Left ventricle myocardium inferior (tissue), 1 donor: ENCODE results near the gene MCAT. TPM values are rescaled to one million over a fixed set of nuclear protein-coding genes. Genes with fewer than 3 reads are reported as not detected.

ENCODE experiments used
- DNase-seq: peaks from one replicate; pipeline ENCODE4 v3.0.0-alpha.2; 2020
- H3K27ac ChIP-seq: fragments of 200-600 bp; replicated peaks from 2 replicates; pipeline ENCODE4 v1.8.0; 2021
- H3K27me3 ChIP-seq: fragments of 200-600 bp; 2 replicates; pipeline ENCODE4 v1.8.0; 2021; ENCODE audit warnings: low read depth
- H3K36me3 ChIP-seq: fragments of 200-600 bp; 2 replicates; pipeline ENCODE4 v1.8.0; 2021
- H3K4me1 ChIP-seq: fragments of 200-600 bp; 2 replicates; pipeline ENCODE4 v1.8.0; 2021
- H3K4me3 ChIP-seq: fragments of 200-600 bp; 2 replicates; pipeline ENCODE4 v1.8.0; 2021; ENCODE audit warnings: mild to moderate bottlenecking, moderate library complexity
- H3K9me3 ChIP-seq: fragments of 200-600 bp; replicated peaks from 2 replicates; pipeline ENCODE4 v1.8.0; 2021
- intact Hi-C: fragments of 100-400 bp; cut with micrococcal nuclease; formaldehyde crosslinking; loops from one replicate; pipeline ENCODE4 v1.11.0; 2022
- total RNA-seq: library from RNA; stranded (reverse); fragmentation: NEBNext Ultra II Directional; extraction: Animal tissue kit (Norgen Biotek cat#: 25700); gene quantifications from one replicate; pipeline ENCODE4 v1.2.1, GENCODE V29; 2021
- TF ChIP-seq, protein P1 (sequence below): fragments of 200-600 bp; IDR thresholded peaks from 2 replicates; pipeline ENCODE4 v1.8.0; 2021; ENCODE audit warnings: antibody characterized with exemption, mild to moderate bottlenecking, borderline replicate concordance
- donor health status: DM: no; HTN: yes; CAD: no; lungs with severe emphysema.

Gene MCAT
- total RNA-seq, 1 donor from 2014 or later = 16.4 TPM

GRCh38 chr22:43167001-43167589, 23.9 kb upstream of the MCAT start:
- Histone ChIP-seq H3K27me3 (no peaks in the 10 kb centered on the region), H3K4me3 (no peak overlapping the region), H3K36me3 (peaks cover 42% of the 10 kb centered on the region), H3K4me1 (peaks cover 23% of the 10 kb centered on the region), H3K27ac (no peak overlapping the region), H3K9me3 (no peaks in the 10 kb centered on the region)
- intact Hi-C loops = no loop called here
- TF ChIP-seq, protein P1, sequence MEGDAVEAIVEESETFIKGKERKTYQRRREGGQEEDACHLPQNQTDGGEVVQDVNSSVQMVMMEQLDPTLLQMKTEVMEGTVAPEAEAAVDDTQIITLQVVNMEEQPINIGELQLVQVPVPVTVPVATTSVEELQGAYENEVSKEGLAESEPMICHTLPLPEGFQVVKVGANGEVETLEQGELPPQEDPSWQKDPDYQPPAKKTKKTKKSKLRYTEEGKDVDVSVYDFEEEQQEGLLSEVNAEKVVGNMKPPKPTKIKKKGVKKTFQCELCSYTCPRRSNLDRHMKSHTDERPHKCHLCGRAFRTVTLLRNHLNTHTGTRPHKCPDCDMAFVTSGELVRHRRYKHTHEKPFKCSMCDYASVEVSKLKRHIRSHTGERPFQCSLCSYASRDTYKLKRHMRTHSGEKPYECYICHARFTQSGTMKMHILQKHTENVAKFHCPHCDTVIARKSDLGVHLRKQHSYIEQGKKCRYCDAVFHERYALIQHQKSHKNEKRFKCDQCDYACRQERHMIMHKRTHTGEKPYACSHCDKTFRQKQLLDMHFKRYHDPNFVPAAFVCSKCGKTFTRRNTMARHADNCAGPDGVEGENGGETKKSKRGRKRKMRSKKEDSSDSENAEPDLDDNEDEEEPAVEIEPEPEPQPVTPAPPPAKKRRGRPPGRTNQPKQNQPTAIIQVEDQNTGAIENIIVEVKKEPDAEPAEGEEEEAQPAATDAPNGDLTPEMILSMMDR = no peak
- DNase-seq = peak; percentile 13

GRCh38 chr22:43166132-43166930, 23.1 kb upstream of the MCAT start:
- no peaks in the 10 kb centered on the region for H3K9me3 ChIP-seq
- no peak overlapping the region for H3K27ac ChIP-seq
- intact Hi-C loops = no loop called here
- TF ChIP-seq, protein P1 = no peak
- no peak overlapping the region for H3K4me3 ChIP-seq
- H3K27me3 ChIP-seq = no peaks in the 10 kb centered on the region
- DNase-seq = peak; percentile 10
- peaks cover 23% of the 10 kb centered on the region for H3K4me1 ChIP-seq
- H3K36me3 ChIP-seq = peaks cover 34% of the 10 kb centered on the region

GRCh38 chr22:43164636-43165035, 21.4 kb upstream of the MCAT start:
- no peak for DNase-seq
- TF ChIP-seq, protein P1 = no peak
- no peaks in the 10 kb centered on the region for H3K27me3 ChIP-seq
- peaks cover 26% of the 10 kb centered on the region for H3K36me3 ChIP-seq
- peaks cover 32% of the 10 kb centered on the region for H3K4me1 ChIP-seq
- intact Hi-C loops = no loop called here
- no peak overlapping the region for H3K4me3 ChIP-seq
- H3K27ac ChIP-seq = no peak overlapping the region
- no peaks in the 10 kb centered on the region for H3K9me3 ChIP-seq

DNA sequence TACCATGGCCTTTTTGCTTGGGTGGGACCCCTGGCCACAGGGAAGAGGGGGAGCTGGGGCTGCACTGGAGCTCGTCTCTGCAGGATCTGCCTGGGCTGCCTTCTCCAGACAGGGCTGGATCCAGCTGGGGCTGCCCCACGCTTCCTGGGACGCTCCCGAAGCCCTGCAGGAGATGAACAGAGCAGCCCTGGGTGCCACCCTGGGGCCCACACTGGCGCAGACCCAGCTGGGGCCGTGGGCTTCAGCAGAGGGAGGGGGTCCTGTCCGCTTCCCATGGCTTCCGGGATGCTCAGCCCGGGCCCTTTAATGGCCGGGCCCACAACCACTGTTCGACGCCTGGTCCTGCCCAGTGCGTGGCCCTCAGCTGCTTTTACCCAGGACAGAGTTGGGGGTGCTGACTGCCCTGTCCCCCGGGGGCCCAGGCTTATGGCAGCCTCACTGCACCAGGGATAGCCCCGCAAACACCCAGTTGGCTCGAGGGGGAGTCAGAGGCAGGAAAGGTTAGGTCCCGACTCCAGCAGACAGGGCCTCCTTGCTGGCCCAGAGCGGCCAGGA, 20.1 kb upstream of the MCAT start:
- H3K27ac ChIP-seq = no peak overlapping the region
- intact Hi-C loops = no loop called here
- no peak for DNase-seq
- H3K4me1 ChIP-seq = peaks cover 45% of the 10 kb centered on the region
- no peaks in the 10 kb centered on the region for H3K9me3 ChIP-seq
- TF ChIP-seq, protein P1 = no peak
- H3K27me3 ChIP-seq = no peaks in the 10 kb centered on the region
- H3K36me3 ChIP-seq = peaks cover 19% of the 10 kb centered on the region
- H3K4me3 ChIP-seq = no peak overlapping the region

DNA sequence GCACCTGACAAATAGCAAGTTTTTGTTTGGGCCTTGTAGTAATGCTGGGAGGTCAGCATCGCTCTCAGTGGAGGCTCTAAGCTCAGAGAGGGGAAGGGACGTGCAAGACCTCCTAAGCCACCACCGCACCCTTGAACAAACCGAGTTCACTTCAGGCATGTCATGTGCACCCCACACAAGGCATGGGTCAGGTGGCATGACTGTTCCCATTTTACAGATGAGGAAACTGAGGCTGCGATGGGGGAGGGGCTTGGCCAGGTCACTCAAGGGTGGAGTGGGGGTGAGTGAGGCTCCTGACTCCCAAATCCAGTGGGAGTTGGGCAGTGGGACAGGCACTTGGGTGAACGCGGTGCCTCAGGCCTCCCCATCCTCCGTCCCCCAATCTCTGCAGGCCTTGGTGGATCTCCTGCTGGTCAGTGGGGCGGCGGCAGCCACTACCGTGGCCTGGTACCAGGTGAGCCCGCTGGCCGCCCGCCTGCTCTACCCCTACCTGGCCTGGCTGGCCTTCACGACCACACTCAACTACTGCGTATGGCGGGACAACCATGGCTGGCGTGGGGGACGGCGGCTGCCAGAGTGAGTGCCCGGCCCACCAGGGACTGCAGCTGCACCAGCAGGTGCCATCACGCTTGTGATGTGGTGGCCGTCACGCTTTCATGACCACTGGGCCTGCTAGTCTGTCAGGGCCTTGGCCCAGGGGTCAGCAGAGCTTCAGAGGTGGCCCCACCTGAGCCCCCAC, 19.4 kb upstream of the MCAT start:
- intact Hi-C loops = no loop called here
- no peak overlapping the region for H3K27ac ChIP-seq

More for the DNA sequence above, 19.4 kb upstream of the MCAT start:
- H3K4me1 ChIP-seq = peaks cover 52% of the 10 kb centered on the region
- no peaks in the 10 kb centered on the region for H3K27me3 ChIP-seq
- no peaks in the 10 kb centered on the region for H3K9me3 ChIP-seq
- no peak for DNase-seq
- peaks cover 13% of the 10 kb centered on the region for H3K36me3 ChIP-seq
- TF ChIP-seq, protein P1 = no peak
- no peak overlapping the region for H3K4me3 ChIP-seq
